ENCODE measurements around the gene CREB1.

- no peak for TF ChIP-seq POLR2A (IDR thresholded peaks at IDR 0.05)
- TF ChIP-seq, protein P1, sequence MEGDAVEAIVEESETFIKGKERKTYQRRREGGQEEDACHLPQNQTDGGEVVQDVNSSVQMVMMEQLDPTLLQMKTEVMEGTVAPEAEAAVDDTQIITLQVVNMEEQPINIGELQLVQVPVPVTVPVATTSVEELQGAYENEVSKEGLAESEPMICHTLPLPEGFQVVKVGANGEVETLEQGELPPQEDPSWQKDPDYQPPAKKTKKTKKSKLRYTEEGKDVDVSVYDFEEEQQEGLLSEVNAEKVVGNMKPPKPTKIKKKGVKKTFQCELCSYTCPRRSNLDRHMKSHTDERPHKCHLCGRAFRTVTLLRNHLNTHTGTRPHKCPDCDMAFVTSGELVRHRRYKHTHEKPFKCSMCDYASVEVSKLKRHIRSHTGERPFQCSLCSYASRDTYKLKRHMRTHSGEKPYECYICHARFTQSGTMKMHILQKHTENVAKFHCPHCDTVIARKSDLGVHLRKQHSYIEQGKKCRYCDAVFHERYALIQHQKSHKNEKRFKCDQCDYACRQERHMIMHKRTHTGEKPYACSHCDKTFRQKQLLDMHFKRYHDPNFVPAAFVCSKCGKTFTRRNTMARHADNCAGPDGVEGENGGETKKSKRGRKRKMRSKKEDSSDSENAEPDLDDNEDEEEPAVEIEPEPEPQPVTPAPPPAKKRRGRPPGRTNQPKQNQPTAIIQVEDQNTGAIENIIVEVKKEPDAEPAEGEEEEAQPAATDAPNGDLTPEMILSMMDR (IDR thresholded peaks at IDR 0.05): no peak
Observed at GRCh38 chr2:207490441-207490840, 39.3 kb upstream of the CREB1 start.

Measured in body of pancreas (tissue), 4 donors.